Upper lobe of left lung (tissue), 4 donors: ENCODE data around the gene KCNG4.

Experiments
- CTCF ChIP-seq, 6 experiments: fragments of 450-650 bp in 4 of 6; fragments of 200-600 bp in 2 of 6; sonication (generic) in 2 of 6; IDR thresholded peaks; one replicate each; pipeline ENCODE4 v1.5.1; 2016 to 2019; ENCODE audit warnings: antibody characterized with exemption in 6 of 6
- POLR2A ChIP-seq, 4 donors: fragments of 450-650 bp; IDR thresholded peaks; one replicate each; pipeline ENCODE4 v1.5.1; 2016 to 2017; ENCODE audit warnings: antibody characterized with exemption in 4 of 4, mild to moderate bottlenecking in 2 of 4

GRCh38 chr16:84212631-84213030 is 27.2 kb downstream of the KCNG4 start:
- TF ChIP-seq POLR2A (IDR thresholded peaks at IDR 0.05): no peak
- no peak for TF ChIP-seq CTCF (IDR thresholded peaks at IDR 0.05)
